Left ventricle myocardium superior (tissue), 1 donor: ENCODE results near the gene SPATA16. TPM values are rescaled to one million over a fixed set of nuclear protein-coding genes. Genes with fewer than 3 reads are reported as not detected.
"Not testable (repeated sequence)": the region's sequence is repeated elsewhere in the genome, so short reads cannot be mapped to it uniquely, and the experiment has no call there.

ENCODE experiments used
- ATAC-seq: fragments of 200-7000 bp; cut with Tn5 transposase; one replicate; pipeline ENCODE4 v1.9.1; 2020; ENCODE audit warnings: mild to moderate bottlenecking, moderate library complexity
- DNase-seq: peaks from one replicate; pipeline ENCODE4 v3.0.0-alpha.2; 2020
- intact Hi-C: fragments of 100-400 bp; cut with micrococcal nuclease; formaldehyde crosslinking; loops from one replicate; pipeline ENCODE4 v1.11.0; 2022
- total RNA-seq: library from RNA; stranded (reverse); fragmentation: NEBNext Ultra II Directional; extraction: Animal tissue kit (Norgen Biotek cat#: 25700); gene quantifications from one replicate; pipeline ENCODE4 v1.2.1, GENCODE V29; 2021
- donor health status: DM: no; HTN: yes; CAD: no; lungs with severe emphysema.

Gene SPATA16
- total RNA-seq, 1 donor from 2014 or later, result not detected

GRCh38 chr3:172913911-172914655, 227.0 kb downstream of the SPATA16 start:
- ATAC-seq (no peak), DNase-seq (no peak)
- intact Hi-C loops, result no loop called here

- intact Hi-C loops, result no loop called here
- DNase-seq (no peak), ATAC-seq (no peak)
Measured at GRCh38 chr3:172911142-172911541, 229.9 kb downstream of the SPATA16 start.

GRCh38 chr3:172908771-172909270, 232.2 kb downstream of the SPATA16 start:
- DNase-seq, result no peak
- intact Hi-C loops, result no loop called here
- no peak for ATAC-seq

GRCh38 chr3:172905451-172905850, 235.6 kb downstream of the SPATA16 start:
- intact Hi-C loops, result no loop called here
- ATAC-seq, result no peak

GRCh38 chr3:172904711-172905373, 236.2 kb downstream of the SPATA16 start:
- intact Hi-C loops, result no loop called here
- ATAC-seq (no peak), DNase-seq (no peak)

More at GRCh38 chr3:172905451-172905850, 235.6 kb downstream of the SPATA16 start:
- DNase-seq, result no peak

GRCh38 chr3:172903642-172904320, 237.3 kb downstream of the SPATA16 start:
- no peak for ATAC-seq
- peak; percentile 47 for DNase-seq
- intact Hi-C loops, result no loop called here

GRCh38 chr3:172892158-172892557, 248.9 kb downstream of the SPATA16 start:
- DNase-seq, result no peak
- ATAC-seq, result peak; percentile 57
- intact Hi-C loops, result no loop called here

- intact Hi-C loops, result no loop called here
- no peak for DNase-seq
Measured at GRCh38 chr3:172885704-172886103, 255.3 kb downstream of the SPATA16 start.

GRCh38 chr3:172882563-172882962, 258.5 kb downstream of the SPATA16 start:
- ATAC-seq (peak; percentile 73), DNase-seq (no peak)
- intact Hi-C loops, result no loop called here

More at GRCh38 chr3:172885704-172886103, 255.3 kb downstream of the SPATA16 start:
- ATAC-seq, result no peak

GRCh38 chr3:172879381-172879780, 261.7 kb downstream of the SPATA16 start:
- ATAC-seq, DNase-seq, intact Hi-C loops: not testable (repeated sequence)

- ATAC-seq (no peak), DNase-seq (no peak)
- intact Hi-C loops, result no loop called here
Measured at GRCh38 chr3:172877011-172877410, 264.0 kb downstream of the SPATA16 start.

GRCh38 chr3:172876297-172876696, 264.7 kb downstream of the SPATA16 start:
- ATAC-seq (no peak), DNase-seq (no peak)
- intact Hi-C loops, result no loop called here

GRCh38 chr3:172875039-172875438, 266.0 kb downstream of the SPATA16 start:
- ATAC-seq (no peak), DNase-seq (no peak)
- intact Hi-C loops, result no loop called here

- intact Hi-C loops, result no loop called here
- ATAC-seq, result peak; percentile 38
- no peak for DNase-seq
Measured at GRCh38 chr3:172869784-172870518, 271.1 kb downstream of the SPATA16 start.

- ATAC-seq (peak; percentile 70), DNase-seq (no peak)
- intact Hi-C loops, result no loop called here
Measured at GRCh38 chr3:172869368-172869771, 271.7 kb downstream of the SPATA16 start.

GRCh38 chr3:172868582-172869200, 272.3 kb downstream of the SPATA16 start:
- DNase-seq (no peak), ATAC-seq (no peak)

GRCh38 chr3:172866726-172867350, 274.2 kb downstream of the SPATA16 start:
- intact Hi-C loops, DNase-seq: not testable (repeated sequence)

More at GRCh38 chr3:172868582-172869200, 272.3 kb downstream of the SPATA16 start:
- intact Hi-C loops, result no loop called here

GRCh38 chr3:172859041-172859440, 282.0 kb downstream of the SPATA16 start:
- intact Hi-C loops, result no loop called here
- DNase-seq, result no peak

More at GRCh38 chr3:172866726-172867350, 274.2 kb downstream of the SPATA16 start:
- ATAC-seq, result not testable (repeated sequence)

More at GRCh38 chr3:172859041-172859440, 282.0 kb downstream of the SPATA16 start:
- ATAC-seq, result no peak
